HepG2 (cell line): ENCODE data around the gene C2orf76. TPM values are rescaled to one million over a fixed set of nuclear protein-coding genes. Genes with fewer than 3 reads are reported as not detected.

ENCODE experiments used
- ATAC-seq: fragments of 200-7000 bp; cut with Tn5 transposase; 3 replicates; pipeline ENCODE4 v1.9.1; 2020; ENCODE audit warnings: mild to moderate bottlenecking, moderate library complexity
- BruUV-seq: library from RNA; stranded (reverse); fragments of 400-500 nt; replicated peaks from 2 replicates; lab custom pipeline; 2021; lab: Mats Ljungman, UMichigan
- CTCF ChIA-PET: fragments of 300-600 bp; formaldehyde crosslinking; extraction: SDS; loops from one replicate; lab custom pipeline; 2021; ENCODE audit warnings: low total read pairs, inconsistent platforms, low intra/inter-chr PET ratio; lab: Yijun Ruan, JAX
- POLR2A ChIA-PET: fragments of 350-600 bp; sonication (Branson Sonifier 250); formaldehyde crosslinking; loops from one replicate; lab custom pipeline; 2020; ENCODE audit warnings: antibody characterized with exemption, inconsistent platforms; lab: Yijun Ruan, JAX
- DNase-seq: peaks from one replicate; pipeline ENCODE4 v3.0.0-alpha.2; 2015; ENCODE audit warnings: low spot score
- FAIRE-seq: peaks from 3 replicates; lab custom pipeline; 2011; peaks lifted over from hg19 to GRCh38; lab: Jason Lieb, UNC
- H2AFZ ChIP-seq: one replicate; pipeline ENCODE4 v1.6.1; 2011; ENCODE audit warnings: low read length, inconsistent platforms
- H3K27ac ChIP-seq: fragments of 300-600 bp; 3 replicates; pipeline ENCODE4 v1.8.0; 2011; ENCODE audit warnings: mixed run types, mild to moderate bottlenecking, mixed read lengths, low read length, inconsistent platforms; ENCODE audit not compliant: insufficient read depth; ENCODE audit errors: extremely low read length
- H3K27me3 ChIP-seq, 2 experiments: fragments of 200-600 bp in 1 of 2; 2 replicates in 1 of 2; 3 replicates in 1 of 2; pipeline versions ENCODE4 v1.6.0 to v1.8.0; 2011; ENCODE audit warnings: low read length in 2 of 2, mild to moderate bottlenecking in 2 of 2, moderate library complexity in 2 of 2, inconsistent platforms in 1 of 2; ENCODE audit not compliant: insufficient read depth in 2 of 2, control insufficient read depth in 1 of 2
- H3K36me3 ChIP-seq, 2 experiments: fragments of 200-600 bp in 1 of 2; replicated peaks in 1 of 2; 2 replicates in 1 of 2; 3 replicates in 1 of 2; pipeline versions ENCODE4 v1.5.1 to v1.8.0; 2011; ENCODE audit warnings: low read length in 2 of 2, inconsistent platforms in 1 of 2; ENCODE audit not compliant: insufficient read depth in 2 of 2, control insufficient read depth in 1 of 2
- H3K4me1 ChIP-seq: 2 replicates; pipeline ENCODE4 v1.5.1; 2012; ENCODE audit warnings: low read length, inconsistent platforms; ENCODE audit not compliant: insufficient read depth
- H3K4me2 ChIP-seq: 2 replicates; pipeline ENCODE4 v1.6.0; 2011; ENCODE audit warnings: low read depth, low read length, inconsistent platforms
- H3K4me3 ChIP-seq, 3 experiments: fragments of 200-600 bp in 1 of 3; sonication (generic), shearing (Covaris generic) in 1 of 3; replicated peaks in 1 of 3; 2 replicates each; pipeline ENCODE4 v1.5.1; 2011 to 2016; ENCODE audit warnings: low read length in 3 of 3, inconsistent platforms in 2 of 3, low read depth in 2 of 3, mild to moderate bottlenecking in 2 of 3, control low read depth in 1 of 3, mixed read lengths in 1 of 3; ENCODE audit not compliant: insufficient read depth in 1 of 3
- H3K79me2 ChIP-seq: one replicate; pipeline ENCODE4 v1.6.1; 2011; ENCODE audit warnings: low read length, inconsistent platforms; ENCODE audit not compliant: insufficient read depth
- H3K9ac ChIP-seq: 2 replicates; pipeline ENCODE4 v1.6.0; 2011; ENCODE audit warnings: mild to moderate bottlenecking, low read depth, low read length, inconsistent platforms; ENCODE audit not compliant: insufficient read depth
- H3K9me3 ChIP-seq: 2 replicates; pipeline ENCODE4 v1.5.1; 2012; ENCODE audit warnings: mild to moderate bottlenecking, low read length
- H4K20me1 ChIP-seq: 2 replicates; pipeline ENCODE4 v1.6.0; 2011; ENCODE audit warnings: inconsistent platforms, mild to moderate bottlenecking, low read length, moderate library complexity; ENCODE audit not compliant: insufficient read depth
- EHMT2 ChIP-seq: fragments of 200-600 bp; sonication (generic); IDR thresholded peaks from 2 replicates; pipeline ENCODE4 v1.7.0; 2017; ENCODE audit warnings: antibody characterized with exemption, low read depth, low read length, borderline replicate concordance
- FOSL1 ChIP-seq: sonication (generic); formaldehyde crosslinking; IDR thresholded peaks from 2 replicates; pipeline ENCODE4 v1.9.0; 2021; ENCODE audit warnings: missing genetic modification reagents, borderline replicate concordance
- HNRNPH1 ChIP-seq: fragments of 200-400 bp; formaldehyde crosslinking; optimal IDR thresholded peaks from 2 replicates; pipeline ENCODE3; 2017; ENCODE audit warnings: mild to moderate bottlenecking, low read depth, low read length
- NPAS2 ChIP-seq: sonication (generic); formaldehyde crosslinking; IDR thresholded peaks from 2 replicates; pipeline ENCODE4 v1.8.0; 2022; ENCODE audit warnings: mild to moderate bottlenecking, missing genetic modification reagents, borderline replicate concordance
- NRL ChIP-seq: sonication (generic); formaldehyde crosslinking; IDR thresholded peaks from 2 replicates; pipeline ENCODE4 v1.5.0; 2020; ENCODE audit warnings: missing genetic modification reagents, mild to moderate bottlenecking, moderate library complexity, borderline replicate concordance
- RBFOX2 ChIP-seq: fragments of 200-400 bp; formaldehyde crosslinking; IDR thresholded peaks from 2 replicates; pipeline ENCODE4 v1.6.1; 2017; ENCODE audit warnings: low read depth, mild to moderate bottlenecking, low read length
- SP1 ChIP-seq, 2 experiments: fragments of 450-650 bp in 1 of 2; sonication (generic) in 1 of 2; formaldehyde crosslinking in 1 of 2; IDR thresholded peaks; 2 replicates each; pipeline versions ENCODE4 v1.4.0 to v1.6.1; 2016 to 2020; ENCODE audit warnings: missing genetic modification reagents in 1 of 2
- TEF ChIP-seq: sonication (generic); formaldehyde crosslinking; IDR thresholded peaks from 2 replicates; pipeline ENCODE4 v1.5.0; 2020; ENCODE audit warnings: missing genetic modification reagents
- ZNF264 ChIP-seq: sonication (generic); formaldehyde crosslinking; IDR thresholded peaks from 2 replicates; pipeline ENCODE4 v1.4.0; 2020; ENCODE audit warnings: missing genetic modification reagents
- ZNF333 ChIP-seq: sonication (generic); formaldehyde crosslinking; IDR thresholded peaks from 2 replicates; pipeline ENCODE4 v1.4.0; 2020; ENCODE audit warnings: mild to moderate bottlenecking, missing genetic modification reagents, borderline replicate concordance
- ZNF772 ChIP-seq: sonication (generic); formaldehyde crosslinking; IDR thresholded peaks from 2 replicates; pipeline ENCODE4 v1.5.0; 2020; ENCODE audit warnings: mild to moderate bottlenecking, missing genetic modification reagents
- WGBS: methylation state at CpG from one replicate; pipeline ENCODE4 v1.1.6; 2017; ENCODE audit warnings: low lambda C conversion rate; 5-methylcytosine and 5-hydroxymethylcytosine counted together
- in situ Hi-C: cut with HindIII; loops from 2 replicates; pipeline ENCODE4 v1.10.0; 2017; ENCODE audit warnings: low pct_unique_long_range_greater_than_20kb; ENCODE audit not compliant: extremely low pct_ligation_motif_present
- intact Hi-C: fragments of 100-400 bp; cut with micrococcal nuclease; formaldehyde crosslinking; loops from one replicate; pipeline ENCODE4 v1.10.0; 2022; ENCODE audit not compliant: unreplicated experiment
- polyA plus RNA-seq, 8 experiments: library from polyadenylated mRNA; depleted of rRNA in 3 of 8; stranded (reverse) in 7 of 8; unstranded in 1 of 8; fragments of >200 nt; fragmentation: Illumina TruSeq in 4 of 8; extraction: Trizol in 4 of 8; gene quantifications; 2 replicates each; pipeline versions ENCODE4 v1.2.1 to v1.2.3, GENCODE V29; 2011 to 2016; ENCODE audit warnings: low read depth in 4 of 8, missing spikeins in 1 of 8, mixed read lengths in 1 of 8; ENCODE audit not compliant: insufficient read depth in 1 of 8
- total RNA-seq, 5 experiments: library from RNA; depleted of rRNA; stranded (reverse); fragments of >200 nt; fragmentation: Illumina TruSeq; extraction: Trizol; gene quantifications; 2 replicates each; pipeline ENCODE4 v1.2.3, GENCODE V29; 2016; ENCODE audit warnings: low read depth in 1 of 5
- TF ChIP-seq, protein P1 (sequence below): sonication (generic); formaldehyde crosslinking; IDR thresholded peaks from 2 replicates; pipeline ENCODE4 v1.8.0; 2022; ENCODE audit warnings: missing genetic modification reagents, mild to moderate bottlenecking, inconsistent platforms, borderline replicate concordance
- TF ChIP-seq, protein P2 (sequence below): sonication (generic); formaldehyde crosslinking; IDR thresholded peaks from 2 replicates; pipeline ENCODE4 v1.4.0; 2020; ENCODE audit warnings: mild to moderate bottlenecking, missing genetic modification reagents
- TF ChIP-seq, protein P3 (sequence below): sonication (generic); formaldehyde crosslinking; IDR thresholded peaks from 2 replicates; pipeline ENCODE4 v1.5.0; 2020; ENCODE audit warnings: missing genetic modification reagents

C2orf76 gene
- total and polyA plus RNA-seq, 2 of the 13 experiments (the other 11 are each of a cell fraction or from before 2014, with no cell fraction given) = 7.7 to 8.5 TPM

GRCh38 chr2:119301413-119301812 lies 65.2 kb downstream of the C2orf76 start:
- Histone ChIP-seq H3K9me3 (no peaks in the 10 kb centered on the region), H3K36me3 (no peaks in the 10 kb centered on the region), H4K20me1 (no peaks in the 10 kb centered on the region), H3K4me2 (no peak overlapping the region), H2AFZ (no peak overlapping the region), H3K27ac (no peak overlapping the region), H3K9ac (no peak overlapping the region), H3K4me1 (peaks cover 25% of the 10 kb centered on the region), H3K79me2 (no peaks in the 10 kb centered on the region), H3K27me3 (no peaks in the 10 kb centered on the region), H3K4me3 (no peak overlapping the region)
- no peak for DNase-seq
- in situ Hi-C loops (no loop called here), intact Hi-C loops (no loop called here)
- CTCF ChIA-PET = no interaction called here
- ATAC-seq = no peak
- 84% methylated on average over 6 of the region's 6 CpGs for WGBS
- BruUV-seq = no TSS peak
- FAIRE-seq = no peak
- POLR2A ChIA-PET = no interaction called here
- TF ChIP-seq RBFOX2 (no peak), EHMT2 (no peak), FOSL1 (CRISPR knock-in tag) (no peak), NRL (CRISPR knock-in tag) (no peak), ZNF264 (CRISPR knock-in tag) (no peak), NPAS2 (CRISPR knock-in tag) (no peak), ZNF772 (CRISPR knock-in tag) (no peak), ZNF333 (no peak), SP1 (IDR thresholded peaks at IDR 0.05) (no peak), SP1 (CRISPR knock-in tag; IDR thresholded peaks at IDR 0.05) (no peak), TEF (CRISPR knock-in tag) (no peak), HNRNPH1 (no peak)
- TF ChIP-seq, protein P1, sequence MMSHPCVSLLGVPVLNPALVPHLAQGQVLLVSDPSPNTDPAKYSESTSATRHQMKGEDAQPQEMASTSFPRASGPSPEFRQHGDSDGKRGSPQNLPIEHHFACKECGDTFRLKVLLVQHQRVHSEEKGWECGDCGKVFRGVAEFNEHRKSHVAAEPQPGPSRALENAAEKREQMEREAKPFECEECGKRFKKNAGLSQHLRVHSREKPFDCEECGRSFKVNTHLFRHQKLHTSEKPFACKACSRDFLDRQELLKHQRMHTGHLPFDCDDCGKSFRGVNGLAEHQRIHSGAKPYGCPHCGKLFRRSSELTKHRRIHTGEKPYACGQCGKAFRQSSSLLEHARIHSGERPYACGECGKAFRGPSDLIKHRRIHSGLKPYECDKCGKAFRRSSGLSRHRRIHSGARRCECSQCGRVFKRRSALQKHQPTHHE (CRISPR knock-in tag) = no peak
- TF ChIP-seq, protein P2, sequence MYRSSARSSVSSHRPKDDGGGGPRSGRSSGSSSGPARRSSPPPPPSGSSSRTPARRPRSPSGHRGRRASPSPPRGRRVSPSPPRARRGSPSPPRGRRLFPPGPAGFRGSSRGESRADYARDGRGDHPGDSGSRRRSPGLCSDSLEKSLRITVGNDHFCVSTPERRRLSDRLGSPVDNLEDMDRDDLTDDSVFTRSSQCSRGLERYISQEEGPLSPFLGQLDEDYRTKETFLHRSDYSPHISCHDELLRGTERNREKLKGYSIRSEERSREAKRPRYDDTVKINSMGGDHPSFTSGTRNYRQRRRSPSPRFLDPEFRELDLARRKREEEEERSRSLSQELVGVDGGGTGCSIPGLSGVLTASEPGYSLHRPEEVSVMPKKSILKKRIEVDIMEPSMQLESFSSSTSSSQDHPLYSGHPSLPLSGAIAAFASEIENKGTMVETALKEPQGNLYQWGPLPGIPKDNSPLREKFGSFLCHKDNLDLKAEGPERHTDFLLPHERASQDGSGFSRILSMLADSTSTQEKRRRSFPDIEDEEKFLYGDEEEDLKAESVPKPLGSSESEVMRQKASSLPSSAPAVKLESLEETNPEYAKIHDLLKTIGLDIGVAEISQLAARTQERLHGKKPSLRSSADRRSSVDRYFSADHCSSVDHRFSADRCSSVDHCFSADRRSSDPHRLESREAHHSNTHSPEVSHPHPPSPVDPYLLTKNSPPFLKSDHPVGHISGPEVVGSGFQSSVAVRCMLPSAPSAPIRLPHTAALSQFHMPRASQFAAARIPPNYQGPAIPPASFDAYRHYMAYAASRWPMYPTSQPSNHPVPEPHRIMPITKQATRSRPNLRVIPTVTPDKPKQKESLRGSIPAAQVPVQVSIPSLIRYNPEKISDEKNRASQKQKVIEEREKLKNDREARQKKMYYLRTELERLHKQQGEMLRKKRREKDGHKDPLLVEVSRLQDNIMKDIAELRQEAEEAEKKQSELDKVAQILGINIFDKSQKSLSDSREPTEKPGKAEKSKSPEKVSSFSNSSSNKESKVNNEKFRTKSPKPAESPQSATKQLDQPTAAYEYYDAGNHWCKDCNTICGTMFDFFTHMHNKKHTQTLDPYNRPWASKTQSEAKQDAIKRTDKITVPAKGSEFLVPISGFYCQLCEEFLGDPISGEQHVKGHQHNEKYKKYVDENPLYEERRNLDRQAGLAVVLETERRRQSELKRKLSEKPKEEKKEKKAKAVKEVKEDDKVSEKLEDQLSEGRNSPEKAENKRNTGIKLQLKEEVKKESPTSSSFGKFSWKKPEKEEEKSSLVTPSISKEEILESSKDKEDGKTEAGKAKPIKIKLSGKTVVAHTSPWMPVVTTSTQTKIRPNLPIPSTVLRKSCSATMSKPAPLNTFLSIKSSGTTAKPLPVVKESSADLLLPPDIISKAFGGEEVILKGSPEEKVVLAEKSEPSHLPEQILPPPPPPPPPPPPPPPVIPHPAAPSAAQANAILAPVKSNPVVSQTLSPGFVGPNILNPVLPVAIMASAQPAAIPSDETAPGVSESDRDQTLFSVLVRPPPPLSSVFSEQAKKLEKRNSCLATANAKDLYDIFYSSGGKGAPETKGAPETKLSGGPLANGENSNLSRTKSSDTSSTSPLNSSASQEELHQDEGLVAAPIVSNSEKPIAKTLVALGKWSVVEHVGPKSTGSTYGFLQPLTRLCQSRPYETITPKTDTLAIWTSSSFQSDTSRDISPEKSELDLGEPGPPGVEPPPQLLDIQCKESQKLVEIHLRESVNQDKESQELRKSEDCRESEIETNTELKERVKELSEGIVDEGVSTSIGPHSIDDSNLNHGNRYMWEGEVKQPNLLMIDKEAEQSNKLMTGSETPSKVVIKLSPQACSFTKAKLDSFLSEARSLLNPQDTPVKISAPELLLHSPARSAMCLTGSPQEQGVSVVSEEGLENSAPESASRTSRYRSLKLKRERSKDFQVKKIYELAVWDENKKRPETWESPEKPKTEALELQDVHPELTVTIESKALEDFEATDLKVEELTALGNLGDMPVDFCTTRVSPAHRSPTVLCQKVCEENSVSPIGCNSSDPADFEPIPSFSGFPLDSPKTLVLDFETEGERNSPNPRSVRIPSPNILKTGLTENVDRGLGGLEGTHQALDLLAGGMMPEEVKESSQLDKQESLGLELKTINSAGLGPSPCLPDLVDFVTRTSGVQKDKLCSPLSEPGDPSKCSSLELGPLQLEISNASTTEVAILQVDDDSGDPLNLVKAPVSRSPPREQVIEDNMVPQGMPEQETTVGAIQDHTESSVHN (CRISPR knock-in tag) = no peak
- TF ChIP-seq, protein P3, sequence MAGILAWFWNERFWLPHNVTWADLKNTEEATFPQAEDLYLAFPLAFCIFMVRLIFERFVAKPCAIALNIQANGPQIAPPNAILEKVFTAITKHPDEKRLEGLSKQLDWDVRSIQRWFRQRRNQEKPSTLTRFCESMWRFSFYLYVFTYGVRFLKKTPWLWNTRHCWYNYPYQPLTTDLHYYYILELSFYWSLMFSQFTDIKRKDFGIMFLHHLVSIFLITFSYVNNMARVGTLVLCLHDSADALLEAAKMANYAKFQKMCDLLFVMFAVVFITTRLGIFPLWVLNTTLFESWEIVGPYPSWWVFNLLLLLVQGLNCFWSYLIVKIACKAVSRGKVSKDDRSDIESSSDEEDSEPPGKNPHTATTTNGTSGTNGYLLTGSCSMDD = no peak
